Measurements from ENCODE around the gene TECRL.

The TECRL gene

GRCh38 chr4:64327237-64327636 is 82.0 kb downstream of the TECRL start:
- DNase-seq (ENCODE audit: low read depth) = no peak

GRCh38 chr4:64326507-64326906 is 82.7 kb downstream of the TECRL start:
- DNase-seq (ENCODE audit: low read depth) = no peak

GRCh38 chr4:64306255-64306565 is 103.0 kb downstream of the TECRL start:
- DNase-seq (ENCODE audit: low read depth) = no peak

GRCh38 chr4:64305565-64306254 is 103.5 kb downstream of the TECRL start:
- no peak for DNase-seq (ENCODE audit: low read depth)

GRCh38 chr4:64272432-64272831 is 136.8 kb downstream of the TECRL start:
- DNase-seq (ENCODE audit: low read depth) = no peak

- no peak for DNase-seq (ENCODE audit: low read depth)
These were observed 137.6 kb downstream of the TECRL start for GRCh38 chr4:64271601-64272081.

- DNase-seq (ENCODE audit: low read depth) = no peak
These were observed 142.6 kb downstream of the TECRL start for GRCh38 chr4:64266669-64267068.

GRCh38 chr4:64266263-64266662 is 143.0 kb downstream of the TECRL start:
- no peak for DNase-seq (ENCODE audit: low read depth)

GRCh38 chr4:64251781-64252180 is 157.5 kb downstream of the TECRL start:
- no peak for DNase-seq (ENCODE audit: low read depth)

- no peak for DNase-seq (ENCODE audit: low read depth)
These were observed 158.8 kb downstream of the TECRL start for GRCh38 chr4:64250488-64250887.

- DNase-seq (ENCODE audit: low read depth) = no peak
These were observed 159.2 kb downstream of the TECRL start for GRCh38 chr4:64250061-64250460.

- DNase-seq (ENCODE audit: low read depth) = no peak
These were observed 161.1 kb downstream of the TECRL start for GRCh38 chr4:64248186-64248585.

GRCh38 chr4:64230709-64231310 is 178.4 kb downstream of the TECRL start:
- no peak for DNase-seq (ENCODE audit: low read depth)

All from activated gamma-delta T cell treated with anti-CD3 and anti-CD28 coated beads, Interleukin-2, amount 50 U/mL, for 16 hours (primary cell).